Chondrocyte (in vitro differentiated cells): ENCODE results near the gene ITGB1. TPM values are rescaled to one million over a fixed set of nuclear protein-coding genes. Genes with fewer than 3 reads are reported as not detected.

ENCODE experiments used
- DNase-seq: peaks from one replicate; pipeline ENCODE4 v3.0.0; 2021; ENCODE audit warnings: mixed read lengths, low spot score
- H3K27ac Mint-ChIP-seq: one replicate; pipeline ENCODE4 v1.8.0; 2021; ENCODE audit warnings: mild to moderate bottlenecking, moderate library complexity, mixed read lengths; ENCODE audit not compliant: unreplicated experiment
- H3K27me3 Mint-ChIP-seq: 2 replicates; pipeline ENCODE4 v1.8.0; 2021; ENCODE audit warnings: low read depth, mixed read lengths
- H3K36me3 Mint-ChIP-seq: 2 replicates; pipeline ENCODE4 v1.8.0; 2021; ENCODE audit warnings: low read depth, mixed read lengths
- H3K4me1 Mint-ChIP-seq: 2 replicates; pipeline ENCODE4 v1.8.0; 2021; ENCODE audit warnings: low read depth, mild to moderate bottlenecking, mixed read lengths
- H3K4me3 Mint-ChIP-seq: one replicate; pipeline ENCODE4 v1.8.0; 2021; ENCODE audit warnings: mild to moderate bottlenecking, moderate library complexity, mixed read lengths; ENCODE audit not compliant: unreplicated experiment
- H3K9me3 Mint-ChIP-seq: 2 replicates; pipeline ENCODE4 v1.8.0; 2021; ENCODE audit warnings: low read depth, mixed read lengths
- CTCF ChIP-seq: fragments of 200-600 bp; sonication (generic); IDR thresholded peaks from 2 replicates; pipeline ENCODE4 v1.5.0; 2021; ENCODE audit warnings: antibody characterized with exemption, mild to moderate bottlenecking, moderate library complexity
- total RNA-seq: library from RNA; stranded (reverse); gene quantifications from 3 replicates; pipeline ENCODE4 v1.2.1, GENCODE V29; 2021

Gene ITGB1
- total RNA-seq, 1 donor from 2014 or later = 1,183 TPM

- no peaks in the 10 kb centered on the region for H3K9me3 Mint-ChIP-seq
- H3K27ac Mint-ChIP-seq = no peak overlapping the region
- DNase-seq = no peak
- TF ChIP-seq CTCF = no peak
- no peak overlapping the region for H3K4me3 Mint-ChIP-seq
- peaks cover 8% of the 10 kb centered on the region for H3K4me1 Mint-ChIP-seq
- H3K36me3 Mint-ChIP-seq = no peaks in the 10 kb centered on the region
- H3K27me3 Mint-ChIP-seq = no peaks in the 10 kb centered on the region
Observed at GRCh38 chr10:32888161-32888927, 69.7 kb downstream of the ITGB1 start.

- no peaks in the 10 kb centered on the region for H3K27me3 Mint-ChIP-seq
- no peak overlapping the region for H3K27ac Mint-ChIP-seq
- H3K4me1 Mint-ChIP-seq = peaks cover 8% of the 10 kb centered on the region
- TF ChIP-seq CTCF = no peak
- no peak overlapping the region for H3K4me3 Mint-ChIP-seq
- H3K9me3 Mint-ChIP-seq = no peaks in the 10 kb centered on the region
- no peak for DNase-seq
- no peaks in the 10 kb centered on the region for H3K36me3 Mint-ChIP-seq
Observed at GRCh38 chr10:32887481-32887880, 70.5 kb downstream of the ITGB1 start.

- Mint-ChIP-seq H3K27me3 (no peaks in the 10 kb centered on the region), H3K9me3 (no peaks in the 10 kb centered on the region), H3K36me3 (no peaks in the 10 kb centered on the region), H3K27ac (no peak overlapping the region), H3K4me3 (no peak overlapping the region), H3K4me1 (no peaks in the 10 kb centered on the region)
- TF ChIP-seq CTCF = no peak
- no peak for DNase-seq
Observed at GRCh38 chr10:32882076-32882475, 76.0 kb downstream of the ITGB1 start.

GRCh38 chr10:32878646-32879045, 79.4 kb downstream of the ITGB1 start:
- peaks cover 2% of the 10 kb centered on the region for H3K36me3 Mint-ChIP-seq
- no peaks in the 10 kb centered on the region for H3K27me3 Mint-ChIP-seq
- H3K9me3 Mint-ChIP-seq = no peaks in the 10 kb centered on the region
- no peak overlapping the region for H3K4me3 Mint-ChIP-seq
- DNase-seq = no peak
- TF ChIP-seq CTCF = no peak
- H3K27ac Mint-ChIP-seq = no peak overlapping the region
- no peaks in the 10 kb centered on the region for H3K4me1 Mint-ChIP-seq

GRCh38 chr10:32877915-32878314, 80.1 kb downstream of the ITGB1 start:
- Mint-ChIP-seq H3K9me3 (peaks cover 6% of the 10 kb centered on the region), H3K4me1 (no peaks in the 10 kb centered on the region), H3K27me3 (no peaks in the 10 kb centered on the region), H3K4me3 (no peak overlapping the region), H3K36me3 (peaks cover 6% of the 10 kb centered on the region), H3K27ac (no peak overlapping the region)
- TF ChIP-seq CTCF = no peak
- DNase-seq = no peak
